ENCODE measurements around the gene SLC16A11.

Gene SLC16A11

GRCh38 chr17:7025245-7025644, 18.6 kb downstream of the SLC16A11 start:
- DNase-seq (ENCODE audit: low read depth), result no peak

- no peak for DNase-seq (ENCODE audit: low read depth)
Observed at GRCh38 chr17:7024402-7024785, 19.5 kb downstream of the SLC16A11 start.

DNA sequence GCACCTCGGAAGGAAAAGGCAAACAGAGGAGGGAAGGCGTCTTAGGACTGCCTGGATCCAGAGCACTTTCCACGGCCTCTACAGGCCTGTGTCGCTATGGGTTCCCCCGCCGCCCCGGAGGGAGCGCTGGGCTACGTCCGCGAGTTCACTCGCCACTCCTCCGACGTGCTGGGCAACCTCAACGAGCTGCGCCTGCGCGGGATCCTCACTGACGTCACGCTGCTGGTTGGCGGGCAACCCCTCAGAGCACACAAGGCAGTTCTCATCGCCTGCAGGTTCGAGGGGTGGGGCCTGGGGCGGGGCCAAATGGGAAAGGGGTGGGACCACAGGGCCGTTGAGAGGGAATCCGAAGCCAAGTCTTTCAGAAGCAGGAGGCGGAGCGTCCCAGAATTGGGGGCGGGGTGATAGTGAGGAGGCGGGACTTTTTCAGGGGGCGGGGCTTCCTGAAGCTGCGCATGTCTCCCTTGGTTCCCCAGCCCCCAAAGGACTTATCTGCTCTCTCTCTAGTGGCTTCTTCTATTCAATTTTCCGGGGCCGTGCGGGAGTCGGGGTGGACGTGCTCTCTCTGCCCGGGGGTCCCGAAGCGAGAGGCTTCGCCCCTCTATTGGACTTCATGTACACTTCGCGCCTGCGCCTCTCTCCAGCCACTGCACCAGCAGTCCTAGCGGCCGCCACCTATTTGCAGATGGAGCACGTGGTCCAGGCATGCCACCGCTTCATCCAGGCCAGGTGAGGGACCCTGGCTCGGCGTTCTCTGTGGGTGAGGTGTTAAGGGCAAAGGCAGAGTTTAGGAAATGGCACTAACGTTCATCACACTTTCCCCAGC, 20.1 kb downstream of the SLC16A11 start:
- DNase-seq (ENCODE audit: low read depth), result peak; percentile 92

GRCh38 chr17:7022781-7023571, 20.9 kb downstream of the SLC16A11 start, which contains the start of gene BCL6B:
Gene BCL6B, plus strand, starts transcription at chr17:7023050. Its CDS starts 622 bp downstream, at chr17:7023672.
- DNase-seq (ENCODE audit: low read depth), result no peak

DNA sequence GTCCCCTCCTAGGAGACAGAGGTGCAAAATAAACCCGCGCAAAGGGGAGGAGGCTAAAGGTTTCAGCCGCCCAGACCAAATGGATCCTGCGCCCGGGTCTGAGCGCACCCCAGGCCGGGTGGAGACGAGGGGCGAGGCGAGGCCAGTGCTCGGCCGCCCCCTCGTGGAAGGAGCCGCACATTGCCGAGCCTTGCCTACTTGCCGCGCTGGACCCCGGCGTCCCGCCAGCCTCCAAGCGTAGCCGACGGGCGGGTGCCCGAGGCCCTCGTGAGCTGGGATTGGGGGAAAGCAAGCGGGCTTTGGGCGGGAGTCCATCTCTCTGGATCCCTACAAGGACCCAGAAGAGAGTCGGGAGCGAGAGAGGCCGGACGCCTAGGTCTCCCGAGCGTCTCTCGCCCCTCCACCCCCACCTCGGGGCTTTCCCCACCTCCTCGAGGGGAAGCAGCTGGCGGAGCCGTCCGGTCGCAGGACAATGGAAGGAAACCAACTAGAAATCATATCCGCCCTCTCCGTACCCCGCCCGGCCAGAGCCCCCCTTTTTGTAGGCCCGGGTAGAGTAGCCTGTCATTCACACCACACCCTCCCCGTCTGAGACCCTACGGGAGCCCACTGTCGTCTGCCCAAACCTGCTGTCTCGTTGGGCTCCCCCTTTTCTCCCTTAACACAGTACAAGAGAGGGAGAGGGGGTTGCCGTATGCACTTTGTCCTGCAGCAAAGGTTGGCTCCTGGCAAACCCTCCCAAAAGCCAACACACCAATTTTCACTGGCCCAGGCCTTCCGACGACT, 21.7 kb downstream of the SLC16A11 start:
- peak; percentile 58 for DNase-seq (ENCODE audit: low read depth)

DNA sequence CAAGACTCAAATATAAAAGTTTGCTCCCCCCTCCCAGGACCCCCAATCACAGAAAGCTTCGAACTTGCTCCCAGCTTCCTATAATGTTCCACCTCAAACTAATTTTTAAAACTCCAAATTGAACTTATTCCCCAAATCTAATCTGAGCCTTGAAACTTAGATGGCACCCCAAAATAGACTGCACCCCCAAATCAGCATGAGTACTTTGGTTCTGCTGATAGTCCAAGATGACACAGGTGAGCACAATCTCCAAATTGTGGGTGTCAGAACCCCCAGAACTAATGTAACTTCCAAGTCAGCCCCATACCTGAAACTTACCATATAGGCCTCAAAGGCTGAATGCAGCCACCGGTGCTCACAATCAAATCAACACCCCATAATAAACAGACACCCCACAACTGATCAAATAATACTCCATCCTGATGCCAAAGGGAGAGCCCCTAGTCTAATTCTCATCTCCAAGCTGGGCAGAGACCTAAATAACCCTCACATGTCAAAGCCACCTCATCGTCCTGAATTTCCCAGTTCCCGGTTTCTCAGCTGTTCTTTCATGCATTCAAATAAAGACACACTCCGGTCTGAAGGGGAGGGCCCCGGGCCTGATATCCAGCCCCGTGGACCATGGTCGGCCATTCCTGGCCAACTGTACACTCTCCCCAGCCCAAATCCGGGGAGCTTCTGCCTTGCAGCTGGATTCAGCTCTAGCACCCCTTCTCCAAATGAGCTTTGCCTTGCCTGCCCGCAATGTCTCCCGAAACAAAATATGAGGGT, 22.8 kb downstream of the SLC16A11 start:
- no peak for DNase-seq (ENCODE audit: low read depth)

- DNase-seq (ENCODE audit: low read depth), result no peak
Observed at GRCh38 chr17:7019839-7020519, 23.9 kb downstream of the SLC16A11 start.

- no peak for DNase-seq (ENCODE audit: low read depth)
Observed at GRCh38 chr17:7019367-7019766, 24.5 kb downstream of the SLC16A11 start.

DNA sequence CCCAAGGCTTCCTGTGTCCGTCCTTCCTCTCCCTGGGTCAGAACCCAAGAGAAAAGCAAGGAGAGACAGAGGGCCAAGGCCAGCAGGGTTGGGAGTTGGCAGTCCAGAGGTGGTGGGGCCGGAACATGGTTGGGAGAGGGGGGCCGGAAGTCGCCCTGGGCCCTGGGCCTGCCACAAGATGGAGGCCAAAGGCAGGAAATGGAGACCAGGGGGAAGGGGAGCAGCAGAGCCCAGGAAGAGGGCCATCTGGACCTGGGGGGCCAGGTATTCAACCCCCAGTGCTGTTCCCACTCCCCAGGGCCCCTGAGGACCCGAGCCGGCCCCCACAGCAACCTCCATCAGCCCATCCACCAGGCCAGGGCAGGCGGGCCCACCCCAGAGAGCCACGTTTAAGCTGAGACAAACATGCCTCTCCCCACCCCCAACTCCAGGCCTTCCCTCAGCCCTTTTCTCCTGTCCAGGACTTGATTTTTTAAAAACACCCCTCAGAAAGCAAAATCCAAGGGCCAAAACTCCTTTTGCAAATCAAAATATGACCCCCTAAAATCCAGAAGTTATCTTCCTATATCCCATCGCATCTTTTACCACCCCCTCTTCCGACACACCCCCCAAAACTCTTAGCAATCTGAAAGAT, 25.4 kb downstream of the SLC16A11 start:
- no peak for DNase-seq (ENCODE audit: low read depth)

GRCh38 chr17:7017827-7018200, 26.1 kb downstream of the SLC16A11 start:
- no peak for DNase-seq (ENCODE audit: low read depth)

- DNase-seq (ENCODE audit: low read depth), result no peak
Observed at GRCh38 chr17:7016886-7017826, 26.7 kb downstream of the SLC16A11 start.

DNA sequence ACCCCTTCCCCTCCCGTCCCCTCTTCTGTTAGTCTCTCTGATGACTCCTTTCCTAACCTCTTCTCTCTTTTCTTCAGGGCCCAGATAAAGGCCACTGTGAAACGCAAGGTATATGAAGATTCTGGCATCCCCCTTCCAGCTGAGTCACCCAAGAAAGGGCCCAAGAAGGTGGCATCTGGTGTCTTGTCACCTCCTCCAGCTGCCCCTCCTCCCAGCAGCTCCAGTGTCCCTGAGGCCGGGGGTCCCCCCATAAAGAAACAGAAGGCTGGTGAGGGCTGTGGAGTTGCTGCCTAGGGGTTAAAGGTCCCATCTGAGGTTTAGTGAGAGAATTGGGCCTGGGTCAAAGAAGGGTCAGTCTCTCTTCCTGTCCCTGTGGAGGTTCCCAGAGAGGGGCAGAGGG, 27.5 kb downstream of the SLC16A11 start:
- no peak for DNase-seq (ENCODE audit: low read depth)

DNA sequence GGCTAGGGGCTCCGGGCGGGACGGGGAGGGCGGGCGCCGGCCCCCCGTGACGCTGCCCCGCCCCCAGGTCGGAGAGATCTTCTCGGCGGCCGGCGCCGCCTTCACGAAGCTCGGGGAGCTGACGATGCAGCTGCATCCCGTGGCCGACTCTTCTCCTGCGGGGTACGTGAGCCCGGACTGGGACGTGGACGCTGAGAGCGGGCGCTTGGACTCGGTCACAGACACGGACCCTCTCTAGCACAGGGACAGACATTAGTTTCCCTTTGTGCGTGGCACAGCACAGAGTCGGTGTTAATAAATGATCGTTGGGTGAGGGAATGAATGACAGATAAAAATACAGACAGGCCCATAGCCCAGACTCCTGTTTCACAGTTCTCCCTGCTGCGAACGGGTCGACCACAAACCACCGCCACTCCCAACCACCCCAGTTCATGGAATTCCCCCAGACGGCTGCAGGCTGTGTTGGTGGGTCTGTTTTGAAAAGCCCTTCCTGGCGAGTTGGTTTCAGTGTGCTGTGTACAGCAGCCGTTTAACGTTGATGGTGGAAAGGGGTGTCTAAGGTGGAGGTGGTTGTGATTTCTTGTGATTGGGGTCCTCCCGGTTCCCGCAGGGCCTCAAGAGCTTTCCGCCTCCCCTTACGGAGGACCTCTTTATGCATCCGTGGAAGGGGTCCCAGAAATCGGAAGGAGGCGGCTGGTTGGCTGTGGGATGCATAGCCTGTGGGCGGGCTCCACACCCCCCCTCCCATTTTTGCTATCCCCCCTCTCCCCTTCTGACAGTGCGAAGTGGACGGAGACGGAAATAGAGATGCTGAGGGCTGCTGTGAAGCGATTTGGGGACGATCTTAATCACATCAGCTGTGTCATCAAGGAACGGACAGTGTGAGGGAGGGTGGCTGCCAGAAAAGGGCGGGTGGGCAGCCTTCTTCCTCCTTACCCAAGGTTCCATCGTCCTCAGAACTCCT, 28.6 kb downstream of the SLC16A11 start:
- DNase-seq (ENCODE audit: low read depth), result peak; percentile 78

DNA sequence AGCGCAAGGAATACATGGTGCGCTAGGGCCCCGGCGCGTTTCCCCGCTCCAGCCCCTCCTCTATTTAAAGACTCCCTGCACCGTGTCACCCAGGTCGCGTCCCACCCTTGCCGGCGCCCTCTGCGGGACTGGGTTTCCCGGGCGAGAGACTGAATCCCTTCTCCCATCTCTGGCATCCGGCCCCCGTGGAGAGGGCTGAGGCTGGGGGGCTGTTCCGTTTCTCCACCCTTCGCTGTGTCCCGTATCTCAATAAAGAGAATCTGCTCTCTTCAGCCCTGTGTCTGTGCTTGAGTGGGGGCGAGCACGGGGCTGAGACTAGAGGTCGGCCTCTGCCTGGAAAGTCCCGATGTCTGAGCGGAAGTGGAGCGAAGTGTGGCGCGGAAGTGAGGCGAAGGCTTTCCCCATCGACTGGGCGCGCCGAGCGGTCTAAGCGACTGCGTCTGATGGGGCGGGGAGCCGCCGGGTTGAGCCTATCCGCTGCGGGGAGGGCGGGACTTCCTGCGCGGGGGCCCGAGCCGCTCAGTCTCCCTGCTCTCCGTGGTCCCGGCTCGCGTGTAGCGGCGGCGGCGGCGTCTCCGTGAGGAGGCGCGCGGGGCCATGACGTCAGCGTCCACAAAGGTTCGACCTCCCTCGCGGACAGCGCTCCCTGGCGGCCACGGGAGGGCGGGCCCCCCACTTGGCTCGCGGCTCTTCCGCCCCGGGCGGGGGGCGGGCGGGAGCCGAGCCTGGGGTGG, 29.5 kb downstream of the SLC16A11 start:
- DNase-seq (ENCODE audit: low read depth), result peak; percentile 97

- DNase-seq (ENCODE audit: low read depth), result no peak
Observed at GRCh38 chr17:7011942-7012254, 32.0 kb downstream of the SLC16A11 start.

GRCh38 chr17:7011415-7011814, 32.5 kb downstream of the SLC16A11 start:
- no peak for DNase-seq (ENCODE audit: low read depth)

GRCh38 chr17:7010523-7010922, 33.4 kb downstream of the SLC16A11 start:
- no peak for DNase-seq (ENCODE audit: low read depth)

DNA sequence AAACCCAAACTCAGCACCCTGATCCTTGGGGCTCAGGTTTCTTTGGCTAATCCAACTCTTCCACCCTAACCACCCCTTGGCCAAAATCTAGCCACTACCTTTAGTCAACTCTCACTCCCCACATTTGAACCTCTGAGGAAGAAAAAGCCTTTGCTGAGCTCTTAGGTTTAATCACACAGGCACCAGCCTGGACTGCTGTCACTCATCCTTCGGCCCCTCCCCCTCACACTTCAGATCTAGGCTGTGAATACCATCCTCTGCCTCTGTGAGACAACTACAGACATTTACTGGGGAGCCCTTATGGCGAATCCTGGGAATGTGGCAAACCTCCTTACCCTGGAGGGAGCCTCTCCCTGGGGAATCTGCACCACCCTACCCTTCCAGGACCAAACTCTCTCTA, 36.7 kb downstream of the SLC16A11 start:
- DNase-seq (ENCODE audit: low read depth), result no peak

All from T follicular helper cell (primary cell).